ENCODE results near the gene TP73. TPM values are rescaled to one million over a fixed set of nuclear protein-coding genes. Genes with fewer than 3 reads are reported as not detected.
"Not testable (repeated sequence)": the region's sequence is repeated elsewhere in the genome, so short reads cannot be mapped to it uniquely, and the experiment has no call there.

TP73 gene
- total and polyA plus RNA-seq, 2 donors from 2014 or later, result 0.54 TPM; not detected in 1

- no peak for FAIRE-seq
Observed at GRCh38 chr1:3722846-3723245, 70.5 kb downstream of the TP73 start.

DNA sequence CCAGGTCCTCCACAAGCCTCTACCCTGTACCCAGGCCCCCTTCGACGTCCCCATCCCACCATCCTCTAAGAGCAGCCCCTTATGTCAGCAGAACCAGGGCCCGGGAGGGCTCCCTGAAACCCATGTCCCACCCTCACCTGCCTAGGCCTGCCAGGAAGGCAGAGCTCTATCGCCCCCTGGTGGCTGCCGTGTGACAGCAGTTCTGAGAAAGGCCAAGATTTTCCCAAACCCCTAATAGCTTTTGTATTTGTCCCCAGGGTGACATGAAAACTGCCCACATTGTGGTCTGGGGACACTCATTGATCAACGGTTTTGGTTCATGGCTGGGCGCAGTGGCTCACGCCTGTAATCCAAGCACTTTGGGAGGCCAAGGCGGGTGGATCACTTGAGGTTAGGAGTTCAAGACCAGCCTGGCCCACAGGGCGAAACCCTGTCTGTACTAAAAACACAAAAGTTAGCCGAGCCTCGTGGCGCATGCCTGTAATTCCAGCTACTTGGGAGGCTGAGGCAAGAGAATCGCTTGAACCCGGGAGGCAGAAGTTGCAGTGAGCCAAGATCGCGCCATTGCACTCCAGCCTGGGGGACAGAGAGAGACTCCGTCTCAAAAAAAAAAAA lies 72.2 kb downstream of the TP73 start:
- H3K4me1 ChIP-seq (ENCODE audit: control insufficient read depth in 2 of 3, insufficient read depth in 2 of 3, low read depth in 1 of 3, low read length in 3 of 3); H3K9ac ChIP-seq (ENCODE audit: low read length in 3 of 3); H3K9me3 ChIP-seq (ENCODE audit: control insufficient read depth in 2 of 3, insufficient read depth in 1 of 3, low read length in 3 of 3); H3K4me3 ChIP-seq (ENCODE audit: low read length in 3 of 3); H3K27me3 ChIP-seq (ENCODE audit: control insufficient read depth, insufficient read depth, low read length); FAIRE-seq; H3K27ac ChIP-seq (ENCODE audit: low read depth in 2 of 2, low read length in 2 of 2); intact Hi-C loops (cut with DNase I); H3K36me3 ChIP-seq (ENCODE audit: control insufficient read depth in 2 of 3, insufficient read depth in 3 of 3, low read length in 3 of 3): not testable (repeated sequence)
- peak in 4 of 5 donors; percentile 67 to 85 (median 78) for DNase-seq
- TF ChIP-seq, protein P1, sequence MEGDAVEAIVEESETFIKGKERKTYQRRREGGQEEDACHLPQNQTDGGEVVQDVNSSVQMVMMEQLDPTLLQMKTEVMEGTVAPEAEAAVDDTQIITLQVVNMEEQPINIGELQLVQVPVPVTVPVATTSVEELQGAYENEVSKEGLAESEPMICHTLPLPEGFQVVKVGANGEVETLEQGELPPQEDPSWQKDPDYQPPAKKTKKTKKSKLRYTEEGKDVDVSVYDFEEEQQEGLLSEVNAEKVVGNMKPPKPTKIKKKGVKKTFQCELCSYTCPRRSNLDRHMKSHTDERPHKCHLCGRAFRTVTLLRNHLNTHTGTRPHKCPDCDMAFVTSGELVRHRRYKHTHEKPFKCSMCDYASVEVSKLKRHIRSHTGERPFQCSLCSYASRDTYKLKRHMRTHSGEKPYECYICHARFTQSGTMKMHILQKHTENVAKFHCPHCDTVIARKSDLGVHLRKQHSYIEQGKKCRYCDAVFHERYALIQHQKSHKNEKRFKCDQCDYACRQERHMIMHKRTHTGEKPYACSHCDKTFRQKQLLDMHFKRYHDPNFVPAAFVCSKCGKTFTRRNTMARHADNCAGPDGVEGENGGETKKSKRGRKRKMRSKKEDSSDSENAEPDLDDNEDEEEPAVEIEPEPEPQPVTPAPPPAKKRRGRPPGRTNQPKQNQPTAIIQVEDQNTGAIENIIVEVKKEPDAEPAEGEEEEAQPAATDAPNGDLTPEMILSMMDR (IDR thresholded peaks at IDR 0.05; ENCODE audit: borderline replicate concordance, extremely low read depth, insufficient read depth), result peak; percentile 88

More at GRCh38 chr1:3722846-3723245, 70.5 kb downstream of the TP73 start:
- no peak for DNase-seq
- no peaks in the 10 kb centered on the region for H3K27me3 ChIP-seq (ENCODE audit: control insufficient read depth, insufficient read depth, low read length)
- no peaks in the 10 kb centered on the region for H3K9me3 ChIP-seq (ENCODE audit: control insufficient read depth in 2 of 3, insufficient read depth in 1 of 3, low read length in 3 of 3)
- no peak overlapping the region for H3K9ac ChIP-seq (ENCODE audit: low read length in 3 of 3)
- intact Hi-C loops (cut with DNase I), result no loop called here
- no peak overlapping the region for H3K4me3 ChIP-seq (ENCODE audit: low read length in 3 of 3)
- TF ChIP-seq, protein P1 (IDR thresholded peaks at IDR 0.05; ENCODE audit: borderline replicate concordance, extremely low read depth, insufficient read depth), result no peak
- H3K36me3 ChIP-seq (ENCODE audit: control insufficient read depth in 2 of 3, insufficient read depth in 3 of 3, low read length in 3 of 3), result no peaks in the 10 kb centered on the region
- H3K4me1 ChIP-seq (ENCODE audit: control insufficient read depth in 2 of 3, insufficient read depth in 2 of 3, low read depth in 1 of 3, low read length in 3 of 3), result no peaks in the 10 kb centered on the region
- H3K27ac ChIP-seq (ENCODE audit: low read depth in 2 of 2, low read length in 2 of 2), result no peak overlapping the region

- FAIRE-seq (no peak), DNase-seq (no peak)
- Histone ChIP-seq H3K4me1 (ENCODE audit: control insufficient read depth in 2 of 3, insufficient read depth in 2 of 3, low read depth in 1 of 3, low read length in 3 of 3) (no peaks in the 10 kb centered on the region), H3K4me3 (ENCODE audit: low read length in 3 of 3) (no peak overlapping the region), H3K27me3 (ENCODE audit: control insufficient read depth, insufficient read depth, low read length) (no peaks in the 10 kb centered on the region), H3K27ac (ENCODE audit: low read depth in 2 of 2, low read length in 2 of 2) (no peak overlapping the region), H3K9ac (ENCODE audit: low read length in 3 of 3) (no peak overlapping the region), H3K36me3 (ENCODE audit: control insufficient read depth in 2 of 3, insufficient read depth in 3 of 3, low read length in 3 of 3) (no peaks in the 10 kb centered on the region), H3K9me3 (ENCODE audit: control insufficient read depth in 2 of 3, insufficient read depth in 1 of 3, low read length in 3 of 3) (no peaks in the 10 kb centered on the region)
- intact Hi-C loops (cut with DNase I), result no loop called here
- TF ChIP-seq, protein P1 (IDR thresholded peaks at IDR 0.05; ENCODE audit: borderline replicate concordance, extremely low read depth, insufficient read depth), result no peak
Observed at GRCh38 chr1:3725366-3725765, 73.0 kb downstream of the TP73 start.

Data from kidney (tissue), 14 donors.